Activated gamma-delta T cell treated with Interleukin-2 at 50 U/mL for 16 hours (primary cell): ENCODE measurements around the gene KRT84.

Experiments
- DNase-seq: peaks from one replicate; pipeline ENCODE4 v3.0.0-alpha.2; 2020

KRT84 gene

GRCh38 chr12:52385226-52385702, at the start of gene KRT84:
Gene KRT84, minus strand, starts transcription at chr12:52385652. Its CDS starts 67 bp downstream, at chr12:52385585.
- no peak for DNase-seq

GRCh38 chr12:52434760-52435530, 49.5 kb upstream of the KRT84 start:
- no peak for DNase-seq

GRCh38 chr12:52434081-52434733, 48.8 kb upstream of the KRT84 start, which contains the start of gene KRT75:
Gene KRT75, minus strand, starts transcription at chr12:52434371. Its CDS starts 67 bp downstream, at chr12:52434304.
- no peak for DNase-seq

- DNase-seq = no peak
Measured at GRCh38 chr12:52433501-52434080, 48.1 kb upstream of the KRT84 start.

GRCh38 chr12:52432559-52433207, 47.2 kb upstream of the KRT84 start:
- no peak for DNase-seq

GRCh38 chr12:52428121-52428520, 42.7 kb upstream of the KRT84 start:
- no peak for DNase-seq

GRCh38 chr12:52427083-52427482, 41.6 kb upstream of the KRT84 start:
- no peak for DNase-seq

GRCh38 chr12:52426034-52426433, 40.6 kb upstream of the KRT84 start:
- no peak for DNase-seq

GRCh38 chr12:52425466-52425865, 40.0 kb upstream of the KRT84 start:
- no peak for DNase-seq

- no peak for DNase-seq
Measured at GRCh38 chr12:52423661-52424500, 38.4 kb upstream of the KRT84 start.

GRCh38 chr12:52423035-52423434, 37.6 kb upstream of the KRT84 start:
- no peak for DNase-seq

GRCh38 chr12:52419656-52420055, 34.2 kb upstream of the KRT84 start:
- no peak for DNase-seq

GRCh38 chr12:52418576-52419110, 33.2 kb upstream of the KRT84 start:
- no peak for DNase-seq

GRCh38 chr12:52417740-52418139, 32.3 kb upstream of the KRT84 start:
- DNase-seq = no peak

GRCh38 chr12:52416795-52417194, 31.3 kb upstream of the KRT84 start:
- DNase-seq = no peak

- no peak for DNase-seq
Measured at GRCh38 chr12:52415870-52416750, 30.7 kb upstream of the KRT84 start.

- DNase-seq = no peak
Measured at GRCh38 chr12:52414936-52415335, 29.5 kb upstream of the KRT84 start.

- no peak for DNase-seq
Measured at GRCh38 chr12:52413782-52414345, 28.4 kb upstream of the KRT84 start.

GRCh38 chr12:52413202-52413601, 27.8 kb upstream of the KRT84 start:
- DNase-seq = no peak

- no peak for DNase-seq
Measured at GRCh38 chr12:52411815-52412214, 26.4 kb upstream of the KRT84 start.
